Endodermal cell (in vitro differentiated cells): Measurements from ENCODE around the gene TRIM37. TPM values are rescaled to one million over a fixed set of nuclear protein-coding genes. Genes with fewer than 3 reads are reported as not detected.

ENCODE experiments used
- DNase-seq: peaks from one replicate; pipeline ENCODE4 v3.0.0-alpha.2; 2017
- H3K27ac ChIP-seq: 2 replicates; pipeline ENCODE4 v1.5.1; 2013; ENCODE audit warnings: mild to moderate bottlenecking, low read depth, low read length, moderate library complexity
- H3K27me3 ChIP-seq: 2 replicates; pipeline ENCODE4 v1.6.1; 2013; ENCODE audit warnings: mild to moderate bottlenecking, low read length, moderate library complexity; ENCODE audit not compliant: insufficient read depth, control insufficient read depth, poor library complexity, severe bottlenecking
- H3K36me3 ChIP-seq: 2 replicates; pipeline ENCODE4 v1.7.0; 2013; ENCODE audit warnings: mild to moderate bottlenecking, low read length, moderate library complexity; ENCODE audit not compliant: control insufficient read depth, insufficient read depth
- H3K4me1 ChIP-seq: one replicate; pipeline ENCODE4 v1.7.0; 2013; ENCODE audit warnings: low read length; ENCODE audit not compliant: control insufficient read depth, insufficient read depth
- H3K4me3 ChIP-seq: 2 replicates; pipeline ENCODE4 v1.5.1; 2013; ENCODE audit warnings: mild to moderate bottlenecking, low read length, moderate library complexity
- H3K9ac ChIP-seq: 2 replicates; pipeline ENCODE4 v1.6.1; 2013; ENCODE audit warnings: mild to moderate bottlenecking, low read length, moderate library complexity; ENCODE audit not compliant: poor library complexity, severe bottlenecking; ENCODE audit errors: extremely low read depth
- H3K9me3 ChIP-seq: 2 replicates; pipeline ENCODE4 v1.6.1; 2013; ENCODE audit warnings: mild to moderate bottlenecking, low read length, moderate library complexity; ENCODE audit not compliant: control insufficient read depth
- H3K27ac Mint-ChIP-seq: 2 replicates; pipeline ENCODE4 v1.8.0; 2020; ENCODE audit warnings: mixed read lengths
- H3K27me3 Mint-ChIP-seq: 2 replicates; pipeline ENCODE4 v1.8.0; 2021; ENCODE audit warnings: mild to moderate bottlenecking, mixed read lengths; ENCODE audit not compliant: insufficient read depth
- H3K36me3 Mint-ChIP-seq: 2 replicates; pipeline ENCODE4 v1.8.0; 2020; ENCODE audit warnings: low read depth, mixed read lengths
- H3K4me1 Mint-ChIP-seq: 2 replicates; pipeline ENCODE4 v1.8.0; 2020; ENCODE audit warnings: mixed read lengths
- H3K4me3 Mint-ChIP-seq: 2 replicates; pipeline ENCODE4 v1.8.0; 2020; ENCODE audit warnings: mild to moderate bottlenecking, moderate library complexity, mixed read lengths
- H3K9me3 Mint-ChIP-seq: 2 replicates; pipeline ENCODE4 v1.8.0; 2020; ENCODE audit warnings: mild to moderate bottlenecking, mixed read lengths
- CTCF ChIP-seq: fragments of 200-600 bp; sonication (generic); conservative IDR thresholded peaks from 2 replicates; pipeline ENCODE4 v1.5.0; 2021; ENCODE audit warnings: antibody characterized with exemption, mild to moderate bottlenecking
- WGBS, 2 experiments: methylation state at CpG; one replicate each; pipeline versions ENCODE4 v1.1.5 to v1.1.7; 2013; ENCODE audit warnings: missing lambda C conversion rate in 2 of 2, mixed read lengths in 1 of 2; ENCODE audit not compliant: insufficient coverage in 1 of 2, insufficient read length in 1 of 2; 5-methylcytosine and 5-hydroxymethylcytosine counted together
- total RNA-seq, 2 donors: library from RNA; stranded (reverse); fragmentation: NEBNext Ultra II Directional in 1 of 2; extraction: Animal tissue kit (Norgen Biotek cat#: 25700) in 1 of 2; gene quantifications; 2 replicates in 1 of 2; 3 replicates in 1 of 2; pipeline ENCODE4 v1.2.1, GENCODE V29; 2021

TRIM37 gene
- total RNA-seq, 2 donors from 2014 or later = 43.6 to 64.6 TPM

DNA sequence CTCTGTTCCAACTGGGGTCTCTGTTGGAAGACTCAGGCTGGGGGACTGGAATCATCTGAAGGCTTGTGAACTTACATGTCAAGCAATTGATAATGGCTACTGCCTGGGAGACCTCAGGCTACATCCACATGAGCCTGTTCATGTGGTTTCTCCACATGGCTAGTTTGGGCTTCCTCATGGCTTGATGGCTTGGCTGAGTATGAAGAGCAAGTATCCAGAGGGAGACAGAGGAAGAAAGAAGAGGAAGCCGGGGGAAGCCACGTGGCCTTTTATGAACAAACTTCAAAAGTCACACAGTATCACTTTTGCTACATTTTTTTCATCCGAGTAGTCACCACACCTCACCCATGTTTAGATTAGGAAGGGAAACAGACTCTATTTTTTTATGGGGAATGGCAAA lies 158.9 kb downstream of the TRIM37 start:
- Mint-ChIP-seq H3K27me3 (no peaks in the 10 kb centered on the region), H3K4me3 (no peak overlapping the region), H3K9me3 (peaks cover 25% of the 10 kb centered on the region), H3K4me1 (no peaks in the 10 kb centered on the region), H3K36me3 (peaks cover 4% of the 10 kb centered on the region), H3K27ac (no peak overlapping the region)
- WGBS, 2 experiments = 100% methylated on average over 2 of the region's 3 CpGs; no CpG with 5 or more reads in 1 of the 2 experiments
- Histone ChIP-seq H3K4me3 (no peak overlapping the region), H3K9ac (no peak overlapping the region), H3K36me3 (no peaks in the 10 kb centered on the region), H3K27ac (no peak overlapping the region), H3K9me3 (peaks cover 19% of the 10 kb centered on the region), H3K27me3 (no peaks in the 10 kb centered on the region), H3K4me1 (no peaks in the 10 kb centered on the region)
- no peak for DNase-seq
- TF ChIP-seq CTCF = no peak

DNA sequence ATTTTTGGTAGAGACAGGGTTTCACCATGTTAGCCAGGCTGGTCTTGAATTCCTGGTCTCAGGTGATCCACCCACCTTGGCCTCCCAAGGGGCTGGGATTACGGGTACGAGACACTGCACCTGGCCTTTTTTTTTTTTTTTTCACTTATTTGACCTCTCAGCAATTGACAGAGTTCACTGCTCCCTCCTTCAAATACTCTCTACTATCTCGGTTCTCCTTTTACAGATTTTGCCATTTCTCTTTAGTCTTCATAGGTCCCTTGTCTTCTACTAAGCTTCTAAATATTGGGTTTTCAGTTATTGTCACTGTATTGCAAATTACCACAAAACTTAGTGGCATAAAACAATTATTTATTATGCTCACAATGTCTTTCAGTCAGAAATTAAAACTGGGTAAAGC lies 159.3 kb downstream of the TRIM37 start:
- Mint-ChIP-seq H3K9me3 (peaks cover 25% of the 10 kb centered on the region), H3K4me3 (no peak overlapping the region), H3K27me3 (no peaks in the 10 kb centered on the region), H3K36me3 (peaks cover 4% of the 10 kb centered on the region), H3K4me1 (no peaks in the 10 kb centered on the region), H3K27ac (no peak overlapping the region)
- H3K4me3 ChIP-seq = no peak overlapping the region
- DNase-seq = no peak
- no peak for TF ChIP-seq CTCF
- H3K4me1 ChIP-seq = no peaks in the 10 kb centered on the region
- 85 to 90% methylated on average over 2 to 3 of the region's 3 CpGs for WGBS, 2 experiments
- no peak overlapping the region for H3K9ac ChIP-seq
- no peak overlapping the region for H3K27ac ChIP-seq
- H3K27me3 ChIP-seq = no peaks in the 10 kb centered on the region
- no peaks in the 10 kb centered on the region for H3K36me3 ChIP-seq
- H3K9me3 ChIP-seq = peaks cover 19% of the 10 kb centered on the region

DNA sequence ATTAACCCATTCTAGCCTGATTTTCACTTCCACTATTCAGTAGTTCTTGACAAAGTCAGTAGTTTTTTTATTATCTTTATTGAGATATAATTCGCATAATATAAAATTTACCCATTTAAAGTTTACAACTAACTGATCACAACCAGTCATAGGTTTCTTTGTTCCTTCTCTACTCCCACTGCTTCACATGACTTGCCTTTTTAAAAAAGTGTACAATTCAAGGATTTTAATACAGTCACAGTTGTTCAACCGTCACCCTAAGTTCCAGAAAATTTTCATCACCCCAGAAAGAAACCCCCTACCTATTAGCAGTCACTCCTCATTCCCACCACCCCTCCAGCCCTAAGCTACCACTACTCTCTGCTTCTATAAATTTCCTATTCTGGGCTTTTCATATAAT lies 162.5 kb downstream of the TRIM37 start:
- Histone ChIP-seq H3K4me1 (no peaks in the 10 kb centered on the region), H3K27me3 (no peaks in the 10 kb centered on the region), H3K36me3 (no peaks in the 10 kb centered on the region), H3K9ac (no peak overlapping the region), H3K9me3 (peaks cover 6% of the 10 kb centered on the region), H3K27ac (no peak overlapping the region), H3K4me3 (no peak overlapping the region)
- Mint-ChIP-seq H3K4me3 (no peak overlapping the region), H3K27ac (no peak overlapping the region), H3K36me3 (no peaks in the 10 kb centered on the region), H3K9me3 (peaks cover under 1% of the 10 kb centered on the region), H3K4me1 (no peaks in the 10 kb centered on the region), H3K27me3 (no peaks in the 10 kb centered on the region)
- DNase-seq = no peak
- 83 to 100% methylated on average over 1 to 2 of the region's 2 CpGs for WGBS, 2 experiments
- no peak for TF ChIP-seq CTCF
